ENCODE data around the gene ITFG1. TPM values are rescaled to one million over a fixed set of nuclear protein-coding genes. Genes with fewer than 3 reads are reported as not detected.
A peak's percentile ranks its signal among the peaks of the same experiment; 100 is the strongest.

Gene ITFG1
- total RNA-seq, 1 experiment from 2014 or later = 18.0 TPM

DNA sequence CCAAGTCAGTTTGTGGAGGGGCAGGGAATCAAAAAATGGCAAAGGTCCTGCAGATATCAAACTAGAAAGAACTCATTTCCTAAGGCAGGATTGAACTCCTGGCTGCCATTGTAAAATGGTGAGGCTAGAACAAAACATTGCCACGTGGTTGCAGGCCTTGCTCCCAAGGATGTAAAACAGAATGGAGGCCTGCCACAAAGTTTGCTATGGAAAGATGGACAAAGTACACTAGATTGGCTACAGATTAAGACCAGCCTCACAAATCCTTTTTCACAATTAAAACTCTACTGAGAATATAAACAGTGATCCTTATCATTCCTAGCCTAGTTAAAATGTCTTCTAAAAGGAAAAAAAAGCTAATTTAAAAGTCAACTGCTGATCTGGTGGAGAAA is 31.2 kb upstream of the ITFG1 start:
- Mint-ChIP-seq H3K27ac (peak overlapping the region in 2 of 3 experiments; percentile 11 to 94; a peak in 5 of 7 replicates), H3K27me3 (ENCODE audit: low read depth) (no peaks in the 10 kb centered on the region), H3K9me3 (peaks cover 11 to 19% of the 10 kb centered on the region in 2 experiments; a peak in 4 of 5 replicates), H3K4me1 (peaks cover 22% of the 10 kb centered on the region in 2 experiments), H3K36me3 (ENCODE audit: insufficient read depth in 1 of 3, low read depth in 3 of 3) (peaks cover 22 to 39% (median 28%) of the 10 kb centered on the region in 3 experiments; a peak in 6 of 7 replicates), H3K4me3 (no peak overlapping the region)
- H3K4ac ChIP-seq (ENCODE audit: low read depth, low read length) = no peak overlapping the region
- H3T11ph ChIP-seq (ENCODE audit: low read length) = no peak overlapping the region
- no CpG with 5 or more reads among the region's 1 CpG for WGBS (ENCODE audit: extremely low coverage, insufficient read length, low lambda C conversion rate)
- H4K8ac ChIP-seq (replicated peaks; ENCODE audit: insufficient read length, low read depth, low read length) = no peak overlapping the region
- H3K23ac ChIP-seq (ENCODE audit: insufficient read length, low read depth, low read length) = no peak overlapping the region
- no peak overlapping the region for H3K18ac ChIP-seq (ENCODE audit: insufficient read length, low read depth, low read length)
- no peak overlapping the region for H2BK20ac ChIP-seq (ENCODE audit: low read depth, low read length, poor library complexity, severe bottlenecking)
- H2AK5ac ChIP-seq (ENCODE audit: insufficient read length, low read length) = no peak overlapping the region
- DNase-seq = no peak
- no peak overlapping the region for H2BK12ac ChIP-seq (ENCODE audit: insufficient read length, low read depth, low read length)
- H2BK5ac ChIP-seq (ENCODE audit: insufficient read length, low read length) = no peak overlapping the region
- no peaks in the 10 kb centered on the region for H3K79me2 ChIP-seq (ENCODE audit: insufficient read depth, low read length)
- H3K56ac ChIP-seq (ENCODE audit: insufficient read length, low read depth, low read length) = no peak overlapping the region
- no peak overlapping the region for H3K9ac ChIP-seq (ENCODE audit: extremely low read depth, insufficient read length, low read length)
- H2BK120ac ChIP-seq (ENCODE audit: low read depth, low read length, poor library complexity, severe bottlenecking) = no peak overlapping the region
- H4K91ac ChIP-seq (ENCODE audit: insufficient read length, low read depth, low read length) = no peak overlapping the region
- no peak overlapping the region for H3K4me2 ChIP-seq (ENCODE audit: insufficient read depth, insufficient read length, low read length)
- H3K4me1 ChIP-seq (ENCODE audit: insufficient read depth, low read length) = peaks cover 9% of the 10 kb centered on the region; the same call in 1 of the 2 replicates
- no peak overlapping the region for H4K5ac ChIP-seq (ENCODE audit: insufficient read length, low read depth, low read length)
- peaks cover 8% of the 10 kb centered on the region for H3K9me3 ChIP-seq (ENCODE audit: control insufficient read depth, low read depth, low read length)
- H2BK15ac ChIP-seq (ENCODE audit: low read depth, low read length) = no peak overlapping the region
- no peaks in the 10 kb centered on the region for H4K20me1 ChIP-seq (ENCODE audit: control insufficient read depth, insufficient read depth, insufficient read length)
- TF ChIP-seq CTCF (conservative IDR thresholded peaks at IDR 0.05) = no peak
- H3K14ac ChIP-seq (ENCODE audit: insufficient read depth, low read length) = no peak overlapping the region
- no peak overlapping the region for H3K27ac ChIP-seq (ENCODE audit: insufficient read length, low read depth, low read length)
- no peaks in the 10 kb centered on the region for H3K27me3 ChIP-seq (ENCODE audit: insufficient read depth, low read length)
- H3K79me1 ChIP-seq (ENCODE audit: insufficient read depth, low read depth, low read length, poor library complexity, severe bottlenecking) = no peaks in the 10 kb centered on the region
- H3K23me2 ChIP-seq (ENCODE audit: insufficient read length, low read depth, low read length, poor library complexity, severe bottlenecking) = no peaks in the 10 kb centered on the region
- H2AFZ ChIP-seq (ENCODE audit: low read length) = no peak overlapping the region
